ENCODE data around the gene REXO1. TPM values are rescaled to one million over a fixed set of nuclear protein-coding genes. Genes with fewer than 3 reads are reported as not detected.

Gene REXO1
- total RNA-seq, 3 donors from 2014 or later (not counting 1 experiment from before 2014, with no cell fraction given): 90.7 to 91.7 (median 91.5) TPM

GRCh38 chr19:1865172-1866010 lies 17.1 kb upstream of the REXO1 start:
- H3K36me3 Mint-ChIP-seq: no peaks in the 10 kb centered on the region
- peaks cover 42% of the 10 kb centered on the region for H3K4me1 ChIP-seq (ENCODE audit: control insufficient read depth, insufficient read depth, low read length)
- H3K9me3 ChIP-seq (ENCODE audit: control insufficient read depth, insufficient read depth, low read length): no peaks in the 10 kb centered on the region
- intact Hi-C loops (cut with micrococcal nuclease): no loop called here
- peak overlapping the region; percentile 78 for H3K4me3 Mint-ChIP-seq
- ATAC-seq: no peak
- H3K36me3 ChIP-seq (ENCODE audit: control insufficient read depth, insufficient read depth, low read length): peaks cover 2% of the 10 kb centered on the region
- H3K4me3 ChIP-seq (ENCODE audit: low read length): no peak overlapping the region
- peak overlapping the region; percentile 46 to 77 for H3K27ac Mint-ChIP-seq
- H3K9me3 Mint-ChIP-seq: no peaks in the 10 kb centered on the region
- DNase-seq: peak in 1 of 2 donors; percentile 17
- TF ChIP-seq CTCF (IDR thresholded peaks at IDR 0.05): no peak
- H3K27me3 Mint-ChIP-seq (ENCODE audit: low read depth in 2 of 2): no peaks in the 10 kb centered on the region
- peak overlapping the region; percentile 67 for H3K27ac ChIP-seq (ENCODE audit: low read length)
- peaks cover 21 to 43% of the 10 kb centered on the region in 2 donors for H3K4me1 Mint-ChIP-seq
- 86% methylated on average over 17 of the region's 17 CpGs for WGBS (ENCODE audit: insufficient coverage)
- H3K27me3 ChIP-seq (ENCODE audit: control insufficient read depth, insufficient read depth, low read length): no peaks in the 10 kb centered on the region

- peaks cover 48% of the 10 kb centered on the region for H3K4me1 ChIP-seq (ENCODE audit: control insufficient read depth, insufficient read depth, low read length)
- intact Hi-C loops (cut with micrococcal nuclease): loop anchor here (1.0 to 5.0 kb wide), 2 partner anchors 12 to 33 kb away; no protein-coding TSS in a partner anchor
- H3K27me3 ChIP-seq (ENCODE audit: control insufficient read depth, insufficient read depth, low read length): no peaks in the 10 kb centered on the region
- peak; percentile 70 to 75 for DNase-seq
- H3K4me3 ChIP-seq (ENCODE audit: low read length): peak overlapping the region; percentile 73
- no peaks in the 10 kb centered on the region for H3K27me3 Mint-ChIP-seq (ENCODE audit: low read depth in 2 of 2)
- peak; percentile 71 for TF ChIP-seq CTCF (IDR thresholded peaks at IDR 0.05)
- H3K4me1 Mint-ChIP-seq: peaks cover 21 to 43% of the 10 kb centered on the region in 2 donors
- 2% methylated on average over 52 of the region's 52 CpGs for WGBS (ENCODE audit: insufficient coverage)
- ATAC-seq: peak; percentile 13 to 31 (median 23)
- peaks cover 2% of the 10 kb centered on the region for H3K36me3 ChIP-seq (ENCODE audit: control insufficient read depth, insufficient read depth, low read length)
- H3K9me3 ChIP-seq (ENCODE audit: control insufficient read depth, insufficient read depth, low read length): no peaks in the 10 kb centered on the region
- no peaks in the 10 kb centered on the region for H3K9me3 Mint-ChIP-seq
- no peaks in the 10 kb centered on the region for H3K36me3 Mint-ChIP-seq
- H3K27ac ChIP-seq (ENCODE audit: low read length): peak overlapping the region; percentile 67
- H3K27ac Mint-ChIP-seq: peak overlapping the region; percentile 46 to 77
- H3K4me3 Mint-ChIP-seq: peak overlapping the region; percentile 78
Observed at GRCh38 chr19:1864480-1865171, 16.3 kb upstream of the REXO1 start.

GRCh38 chr19:1863638-1864479 lies 15.6 kb upstream of the REXO1 start:
- no peak for TF ChIP-seq CTCF (IDR thresholded peaks at IDR 0.05)

More at GRCh38 chr19:1863638-1864479, 15.6 kb upstream of the REXO1 start:
- Mint-ChIP-seq H3K4me3 (peak overlapping the region; percentile 78), H3K4me1 (peaks cover 18 to 48% of the 10 kb centered on the region in 2 donors), H3K27ac (peak overlapping the region; percentile 46 to 77), H3K27me3 (ENCODE audit: low read depth in 2 of 2) (no peaks in the 10 kb centered on the region), H3K9me3 (no peaks in the 10 kb centered on the region), H3K36me3 (no peaks in the 10 kb centered on the region)
- peak overlapping the region; percentile 73 for H3K4me3 ChIP-seq (ENCODE audit: low read length)
- H3K36me3 ChIP-seq (ENCODE audit: control insufficient read depth, insufficient read depth, low read length): peaks cover under 1% of the 10 kb centered on the region
- H3K27me3 ChIP-seq (ENCODE audit: control insufficient read depth, insufficient read depth, low read length): no peaks in the 10 kb centered on the region
- peaks cover 48% of the 10 kb centered on the region for H3K4me1 ChIP-seq (ENCODE audit: control insufficient read depth, insufficient read depth, low read length)
- H3K9me3 ChIP-seq (ENCODE audit: control insufficient read depth, insufficient read depth, low read length): no peaks in the 10 kb centered on the region
- DNase-seq: peak; percentile 90 to 96
- peak; percentile 73 to 90 (median 74) for ATAC-seq
- WGBS (ENCODE audit: insufficient coverage): under 1% methylated on average over 115 of the region's 115 CpGs
- H3K27ac ChIP-seq (ENCODE audit: low read length): peak overlapping the region; percentile 67
- intact Hi-C loops (cut with micrococcal nuclease): loop anchor here (1.0 to 5.0 kb wide), 2 partner anchors 12 to 33 kb away; no protein-coding TSS in a partner anchor
